ENCODE measurements around the gene CREB5.

- TF ChIP-seq, protein P1, sequence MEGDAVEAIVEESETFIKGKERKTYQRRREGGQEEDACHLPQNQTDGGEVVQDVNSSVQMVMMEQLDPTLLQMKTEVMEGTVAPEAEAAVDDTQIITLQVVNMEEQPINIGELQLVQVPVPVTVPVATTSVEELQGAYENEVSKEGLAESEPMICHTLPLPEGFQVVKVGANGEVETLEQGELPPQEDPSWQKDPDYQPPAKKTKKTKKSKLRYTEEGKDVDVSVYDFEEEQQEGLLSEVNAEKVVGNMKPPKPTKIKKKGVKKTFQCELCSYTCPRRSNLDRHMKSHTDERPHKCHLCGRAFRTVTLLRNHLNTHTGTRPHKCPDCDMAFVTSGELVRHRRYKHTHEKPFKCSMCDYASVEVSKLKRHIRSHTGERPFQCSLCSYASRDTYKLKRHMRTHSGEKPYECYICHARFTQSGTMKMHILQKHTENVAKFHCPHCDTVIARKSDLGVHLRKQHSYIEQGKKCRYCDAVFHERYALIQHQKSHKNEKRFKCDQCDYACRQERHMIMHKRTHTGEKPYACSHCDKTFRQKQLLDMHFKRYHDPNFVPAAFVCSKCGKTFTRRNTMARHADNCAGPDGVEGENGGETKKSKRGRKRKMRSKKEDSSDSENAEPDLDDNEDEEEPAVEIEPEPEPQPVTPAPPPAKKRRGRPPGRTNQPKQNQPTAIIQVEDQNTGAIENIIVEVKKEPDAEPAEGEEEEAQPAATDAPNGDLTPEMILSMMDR (conservative IDR thresholded peaks at IDR 0.05), result no peak
- TF ChIP-seq EZH2 (IDR thresholded peaks at IDR 0.05; ENCODE audit: low read depth), result no peak
Measured at GRCh38 chr7:28641752-28642545, 229.6 kb downstream of the CREB5 start.
